MV-4-11 (cell line): ENCODE results near the gene ABCC5.
A peak's percentile ranks its signal among the peaks of the same experiment; 100 is the strongest.

Experiments used
- DNase-seq: peaks from one replicate; lab custom pipeline; 2025; lab: John Stamatoyannopoulos, UW

ABCC5 gene

GRCh38 chr3:183975981-183976662 is 41.6 kb downstream of the ABCC5 start:
- DNase-seq: peak; percentile 58

- DNase-seq: no peak
These were observed 48.9 kb downstream of the ABCC5 start for GRCh38 chr3:183968666-183969245.

- no peak for DNase-seq
These were observed 50.0 kb downstream of the ABCC5 start for GRCh38 chr3:183967693-183968092.

GRCh38 chr3:183966361-183966791 is 51.3 kb downstream of the ABCC5 start:
- DNase-seq: no peak

GRCh38 chr3:183962807-183963206 is 54.9 kb downstream of the ABCC5 start:
- no peak for DNase-seq

GRCh38 chr3:183959214-183959613 is 58.5 kb downstream of the ABCC5 start:
- DNase-seq: no peak

GRCh38 chr3:183958775-183959174 is 58.9 kb downstream of the ABCC5 start:
- DNase-seq: no peak

- DNase-seq: no peak
These were observed 59.5 kb downstream of the ABCC5 start for GRCh38 chr3:183958226-183958625.

- DNase-seq: no peak
These were observed 62.8 kb downstream of the ABCC5 start for GRCh38 chr3:183954875-183955274.

- DNase-seq: no peak
These were observed 64.1 kb downstream of the ABCC5 start for GRCh38 chr3:183953471-183954070.

- no peak for DNase-seq
These were observed 66.2 kb downstream of the ABCC5 start for GRCh38 chr3:183951459-183951858.

GRCh38 chr3:183949690-183950089 is 68.0 kb downstream of the ABCC5 start:
- DNase-seq: no peak

- no peak for DNase-seq
These were observed 71.6 kb downstream of the ABCC5 start for GRCh38 chr3:183946037-183946436.

- no peak for DNase-seq
These were observed 72.9 kb downstream of the ABCC5 start for GRCh38 chr3:183944775-183945174.

GRCh38 chr3:183943739-183944138 is 73.9 kb downstream of the ABCC5 start:
- DNase-seq: no peak

- no peak for DNase-seq
These were observed 76.5 kb downstream of the ABCC5 start for GRCh38 chr3:183941216-183941615.

- DNase-seq: no peak
These were observed 79.9 kb downstream of the ABCC5 start for GRCh38 chr3:183937601-183938286.

GRCh38 chr3:183933160-183933559 is 84.5 kb downstream of the ABCC5 start:
- DNase-seq: no peak

GRCh38 chr3:183931881-183932280 is 85.8 kb downstream of the ABCC5 start:
- DNase-seq: no peak

GRCh38 chr3:183930086-183930485 is 87.6 kb downstream of the ABCC5 start:
- no peak for DNase-seq

- DNase-seq: no peak
These were observed 90.6 kb downstream of the ABCC5 start for GRCh38 chr3:183927059-183927458.

- no peak for DNase-seq
These were observed 92.7 kb downstream of the ABCC5 start for GRCh38 chr3:183924956-183925355.

- no peak for DNase-seq
These were observed 93.1 kb downstream of the ABCC5 start for GRCh38 chr3:183924543-183924942.
